GM21367 (cell line): ENCODE results near the gene OR5F1.

Experiments
- ATAC-seq: cut with Tn5 transposase; IDR thresholded peaks from one replicate; pipeline ENCODE4 v1.9.1; 2021; ENCODE audit not compliant: unreplicated experiment

Gene OR5F1

DNA sequence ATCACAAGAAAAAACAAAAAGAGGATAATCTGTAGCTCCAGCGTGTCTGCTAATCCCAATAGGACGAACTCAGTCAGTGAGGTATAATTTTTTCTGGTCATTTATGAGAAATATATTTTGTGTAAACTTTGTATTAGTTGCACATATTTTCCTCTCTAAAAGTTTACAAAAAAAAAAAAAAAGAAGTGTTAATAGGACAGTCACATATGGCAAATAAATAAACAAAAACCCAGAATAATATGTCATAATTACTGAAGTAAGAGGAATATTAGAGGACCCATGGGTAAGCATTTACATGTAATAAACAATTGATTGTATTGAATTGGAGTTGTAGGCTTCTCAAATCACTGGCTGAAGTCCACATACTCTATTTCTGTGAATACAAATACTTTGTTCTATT is at the start of gene OR5F1:
Gene OR5F1, minus strand, starts transcription at position 101 of the 400 bp plus-strand sequence. Its CDS starts 0 bp downstream, at position 101.
- ATAC-seq, result no peak

DNA sequence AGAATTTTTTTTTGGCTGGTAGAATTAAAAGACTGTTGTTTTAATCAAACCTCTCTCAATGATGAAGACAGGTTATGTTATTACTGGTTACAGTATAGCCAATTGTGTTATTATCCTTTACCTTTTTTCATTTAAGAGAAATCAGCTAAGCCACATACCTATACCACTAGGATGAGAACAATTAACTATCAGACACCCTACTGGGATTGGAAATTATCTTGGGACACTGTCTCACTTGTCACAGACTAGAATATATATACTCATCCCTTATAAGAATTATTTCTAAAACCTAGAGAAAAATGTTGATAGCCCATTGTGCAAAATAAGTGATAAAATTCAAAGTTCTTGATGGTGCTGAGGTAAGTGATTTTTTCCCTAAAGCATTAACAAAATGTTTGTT is 32.9 kb upstream of the OR5F1 start, which contains the start of gene OR5AS1:
Gene OR5AS1, plus strand, starts transcription at position 301 of the 400 bp plus-strand sequence. CDS start 2,765 bp downstream, outside the sequence.
- ATAC-seq, result no peak

DNA sequence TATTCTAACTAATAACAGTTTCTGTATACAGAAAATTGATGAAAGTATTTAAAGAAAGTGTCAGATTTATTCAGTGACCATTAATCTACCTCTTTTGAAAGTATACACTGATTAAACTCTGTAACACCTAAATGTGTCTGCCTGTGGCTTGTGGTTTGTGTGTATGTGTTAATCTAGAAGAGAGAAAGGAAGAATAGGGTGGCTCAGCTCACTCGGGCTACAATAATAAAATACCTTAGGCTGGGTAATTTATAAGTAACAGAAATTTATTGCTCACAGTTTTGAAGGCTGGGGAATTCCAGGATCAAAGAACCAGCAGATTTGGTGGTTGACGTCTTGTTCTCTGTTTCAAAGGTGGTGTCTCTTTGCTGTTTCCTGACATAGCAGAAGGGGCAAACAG is 19.4 kb upstream of the OR5F1 start:
- ATAC-seq, result no peak

DNA sequence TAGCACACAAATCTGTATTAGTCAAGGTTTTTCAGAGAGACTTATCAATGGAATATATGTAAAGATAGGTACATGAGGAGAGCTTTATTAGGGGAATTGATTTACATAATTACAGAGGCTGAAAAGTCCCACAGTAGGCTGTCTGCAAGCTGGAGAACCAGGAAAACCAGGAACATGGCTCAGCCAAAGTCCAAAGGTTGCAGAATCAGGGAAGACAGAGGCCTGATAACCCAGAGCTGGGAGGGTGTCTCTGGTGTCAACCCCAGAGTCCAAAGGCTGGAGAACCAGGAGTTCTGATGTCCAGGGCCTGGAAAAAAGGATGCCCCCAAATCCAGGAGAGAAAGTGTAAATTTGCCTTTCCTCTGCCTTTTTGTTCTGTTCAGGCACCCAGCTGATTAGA is 16.3 kb upstream of the OR5F1 start:
- ATAC-seq, result no peak

DNA sequence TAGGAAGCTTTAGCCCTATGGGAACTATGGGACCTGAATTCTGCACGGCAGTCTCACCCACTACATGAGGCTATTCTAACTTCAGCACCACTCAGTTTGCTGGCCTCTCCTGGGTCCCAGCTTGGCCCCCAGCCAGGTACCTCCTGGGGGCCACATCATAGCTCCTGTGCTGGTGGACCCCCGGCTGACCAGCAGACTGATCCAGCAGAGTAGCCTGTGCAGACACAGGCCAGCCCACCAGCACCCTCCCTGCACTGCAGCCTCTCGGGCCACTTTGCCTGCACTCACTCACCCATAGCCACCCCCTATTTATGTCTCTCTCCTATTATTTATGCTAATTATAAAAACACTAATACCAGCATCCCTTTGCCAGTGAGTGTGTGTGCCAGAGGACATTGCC is 23.5 kb downstream of the OR5F1 start:
- no peak for ATAC-seq

DNA sequence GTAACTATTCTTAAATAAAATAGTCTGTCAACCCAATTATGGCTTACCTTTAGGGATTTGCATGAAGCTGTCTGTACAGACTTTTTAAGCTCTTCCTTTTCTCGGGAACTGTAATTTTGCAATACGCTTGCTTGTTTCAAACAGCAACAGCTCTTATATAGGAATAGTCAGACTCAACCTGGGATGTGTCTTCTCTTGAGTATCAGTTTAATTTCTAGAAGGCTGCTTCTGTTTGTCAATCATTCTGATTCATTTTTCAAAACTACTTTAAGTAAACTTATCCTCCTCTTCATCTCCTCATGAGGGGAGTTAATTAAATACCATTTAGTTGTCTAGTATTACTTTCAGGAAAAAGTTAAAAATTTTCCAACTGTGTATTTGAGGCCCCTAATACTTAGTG is 24.6 kb downstream of the OR5F1 start, which contains the start of gene OR10AG1:
Gene OR10AG1, minus strand, starts transcription at position 101 of the 400 bp plus-strand sequence. Its CDS starts 38 bp downstream, at position 63.
- no peak for ATAC-seq

DNA sequence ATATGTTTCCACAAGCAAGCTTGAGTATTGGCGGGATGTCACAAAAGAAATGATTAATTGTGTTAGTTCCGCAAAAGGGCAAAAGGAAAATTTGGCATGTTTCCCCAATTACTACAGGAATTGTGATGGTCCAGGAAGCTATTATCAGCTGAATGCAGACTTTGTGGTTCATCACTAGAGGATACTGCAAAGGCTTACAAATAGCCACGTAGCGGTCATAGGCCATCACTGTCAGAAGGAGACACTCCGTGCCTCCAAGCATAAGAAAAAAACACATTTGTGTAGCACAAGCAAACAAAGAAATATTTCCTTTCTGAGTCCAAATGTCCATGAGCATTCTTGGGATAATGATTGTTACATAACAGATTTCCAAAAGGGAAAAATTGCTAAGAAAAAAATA is 26.5 kb downstream of the OR5F1 start:
- ATAC-seq, result no peak

DNA sequence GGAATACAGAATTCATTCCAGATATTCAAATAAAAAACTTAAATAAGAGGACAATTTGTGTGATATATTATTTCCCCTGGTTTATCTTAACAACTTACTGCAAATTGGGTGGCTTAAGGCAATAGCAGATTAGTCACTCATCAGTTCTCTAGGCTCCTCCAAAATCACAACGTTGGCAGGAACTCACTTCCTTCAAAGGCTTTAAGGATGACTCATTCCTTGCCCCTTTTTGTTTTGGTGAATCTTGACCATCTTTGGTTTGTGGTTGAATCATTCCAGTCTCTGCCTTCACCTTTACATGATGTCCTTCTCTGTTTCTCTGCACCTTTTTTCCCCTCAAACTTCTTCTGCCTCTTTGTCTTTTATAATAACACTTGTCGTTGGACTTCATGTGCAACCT is 28.0 kb downstream of the OR5F1 start:
- no peak for ATAC-seq

DNA sequence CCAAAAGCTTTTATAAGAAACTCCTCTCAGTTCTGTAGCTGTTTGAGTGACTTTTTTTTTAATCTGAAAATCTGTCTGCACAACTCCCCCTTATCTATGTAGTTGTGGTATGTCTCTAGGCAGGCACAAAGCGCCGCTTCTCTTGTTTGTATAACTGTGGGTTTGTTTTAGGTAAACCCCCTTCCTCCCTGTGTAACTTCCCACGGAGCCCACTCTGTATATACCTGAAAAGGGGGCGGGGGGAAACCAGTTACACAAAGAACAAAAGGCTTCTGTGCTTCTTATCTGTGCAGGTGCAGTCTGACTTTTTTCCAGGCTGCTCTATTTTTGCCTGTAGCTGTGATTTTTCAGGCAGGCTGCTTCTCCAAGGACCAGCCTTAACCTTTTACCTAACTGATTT is 37.9 kb downstream of the OR5F1 start:
- no peak for ATAC-seq

DNA sequence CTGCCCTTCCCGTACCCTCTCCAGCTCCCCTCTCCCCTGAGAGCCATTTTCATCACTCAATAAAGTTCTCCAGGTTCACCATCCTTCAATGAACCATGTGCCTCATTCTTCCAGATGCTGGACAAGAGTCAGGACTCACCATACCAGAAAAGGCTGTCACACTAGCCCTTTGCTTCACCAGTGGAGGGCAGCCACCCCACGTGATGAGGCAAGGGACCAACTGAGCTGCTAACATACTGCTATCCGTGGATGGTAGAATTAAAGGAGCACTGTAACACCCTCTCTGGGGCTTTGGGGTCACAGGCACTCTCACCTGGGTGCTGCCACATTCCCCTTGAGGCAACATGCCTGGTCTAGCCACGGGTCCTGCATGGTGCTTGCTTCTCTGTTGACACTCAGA is 45.1 kb downstream of the OR5F1 start:
- no peak for ATAC-seq
